OCI-LY1 (cell line): ENCODE measurements around the gene BMP7.
A peak's percentile ranks its signal among the peaks of the same experiment; 100 is the strongest.

Experiments used
- H2AFZ ChIP-seq: fragments of 200-600 bp; sonication (generic), shearing (Covaris generic); 2 replicates; pipeline ENCODE4 v1.6.0; 2014; ENCODE audit warnings: antibody characterized with exemption, mild to moderate bottlenecking, low read length
- H3F3A ChIP-seq: fragments of 200-600 bp; sonication (generic), shearing (Covaris generic); 2 replicates; pipeline ENCODE4 v1.6.0; 2014; ENCODE audit warnings: mild to moderate bottlenecking, antibody characterized with exemption, low read length, moderate library complexity; ENCODE audit not compliant: insufficient read depth
- H3K27ac ChIP-seq: fragments of 200-600 bp; sonication (generic); 2 replicates; pipeline ENCODE4 v1.5.1; 2014; ENCODE audit warnings: low read length, mixed run types, mild to moderate bottlenecking, low read depth; ENCODE audit not compliant: poor library complexity, severe bottlenecking
- H3K27me3 ChIP-seq: fragments of 200-600 bp; sonication (generic); 2 replicates; pipeline ENCODE4 v1.6.0; 2014; ENCODE audit warnings: antibody characterized with exemption, mild to moderate bottlenecking, low read length, moderate library complexity; ENCODE audit not compliant: insufficient read depth
- H3K36me3 ChIP-seq: fragments of 200-600 bp; sonication (generic); 2 replicates; pipeline ENCODE4 v1.6.1; 2014; ENCODE audit warnings: mild to moderate bottlenecking, antibody characterized with exemption, low read length, moderate library complexity, mixed read lengths; ENCODE audit not compliant: insufficient read depth
- H3K4me1 ChIP-seq: fragments of 200-600 bp; sonication (generic); 2 replicates; pipeline ENCODE4 v1.5.1; 2014; ENCODE audit warnings: mild to moderate bottlenecking, low read length, moderate library complexity; ENCODE audit not compliant: insufficient read depth, severe bottlenecking
- H3K4me2 ChIP-seq: fragments of 200-600 bp; sonication (generic), shearing (Covaris generic); 2 replicates; pipeline ENCODE4 v1.6.1; 2014; ENCODE audit warnings: low read length
- H3K4me3 ChIP-seq: fragments of 200-600 bp; sonication (generic); 2 replicates; pipeline ENCODE4 v1.5.1; 2014; ENCODE audit warnings: low read length, low read depth, mild to moderate bottlenecking, mixed read lengths; ENCODE audit not compliant: poor library complexity, severe bottlenecking
- H3K79me2 ChIP-seq: fragments of 200-600 bp; shearing (Covaris generic); 2 replicates; pipeline ENCODE4 v1.6.1; 2016; ENCODE audit warnings: mixed run types, low read length, mixed read lengths; ENCODE audit not compliant: insufficient read depth
- H3K9ac ChIP-seq: fragments of 200-600 bp; sonication (generic), shearing (Covaris generic); 2 replicates; pipeline ENCODE4 v1.6.1; 2014; ENCODE audit warnings: mild to moderate bottlenecking, low read length, mixed read lengths
- H3K9me2 ChIP-seq: fragments of 200-600 bp; sonication (generic), shearing (Covaris generic); 2 replicates; pipeline ENCODE4 v1.6.1; 2014; ENCODE audit warnings: low read depth, mild to moderate bottlenecking, low read length, mixed read lengths
- H3K9me3 ChIP-seq: fragments of 200-600 bp; shearing (Covaris generic); 2 replicates; pipeline ENCODE4 v1.6.1; 2014; ENCODE audit warnings: low read length, mixed read lengths
- H4K20me1 ChIP-seq: fragments of 200-600 bp; sonication (generic), shearing (Covaris generic); 2 replicates; pipeline ENCODE4 v1.6.0; 2016; ENCODE audit warnings: mild to moderate bottlenecking, low read length; ENCODE audit not compliant: insufficient read depth
- CTCF ChIP-seq: fragments of 200-600 bp; sonication (generic), shearing (Covaris generic); IDR thresholded peaks from 2 replicates; pipeline ENCODE4 v1.5.1; 2017; ENCODE audit warnings: mild to moderate bottlenecking, antibody characterized with exemption, low read length, moderate library complexity, mixed read lengths
- EZH2 ChIP-seq: fragments of 200-600 bp; sonication (generic), shearing (Covaris generic); IDR thresholded peaks from 2 replicates; pipeline ENCODE4 v1.8.0; 2017; ENCODE audit warnings: borderline replicate concordance, mixed run types, mild to moderate bottlenecking, antibody characterized with exemption, low read length, moderate library complexity, mixed read lengths

The BMP7 gene

DNA sequence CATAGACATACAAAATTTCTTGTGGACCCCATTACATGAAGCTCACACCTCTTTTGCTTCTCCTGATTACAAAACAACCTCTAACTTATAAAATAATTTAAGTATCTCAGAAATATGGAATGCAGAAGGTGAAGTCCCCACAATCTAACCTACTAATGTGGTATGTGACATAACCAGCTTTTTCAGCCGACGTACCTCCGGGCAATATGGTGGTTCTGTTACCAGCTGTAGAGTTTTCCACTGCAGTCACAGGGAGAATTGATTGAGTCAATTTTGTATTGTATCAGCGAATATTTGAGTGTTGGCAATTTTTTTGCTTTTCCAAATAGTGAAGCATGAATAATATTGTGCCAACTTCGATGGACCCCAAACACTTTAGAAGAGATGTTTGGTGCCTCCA is 47.5 kb upstream of the BMP7 start:
- Histone ChIP-seq H3K27me3 (no peaks in the 10 kb centered on the region), H2AFZ (no peak overlapping the region), H3K9me3 (no peaks in the 10 kb centered on the region), H3K4me1 (peaks cover 89% of the 10 kb centered on the region), H3K9me2 (no peaks in the 10 kb centered on the region), H4K20me1 (no peaks in the 10 kb centered on the region), H3F3A (peaks cover 9% of the 10 kb centered on the region; the same call in 1 of the 2 replicates), H3K4me2 (no peak overlapping the region), H3K79me2 (no peaks in the 10 kb centered on the region), H3K27ac (peak overlapping the region; percentile 100), H3K9ac (peak overlapping the region; percentile 40; the same call in 1 of the 2 replicates), H3K4me3 (no peak overlapping the region), H3K36me3 (no peaks in the 10 kb centered on the region)
- no peak for TF ChIP-seq EZH2
- no peak for TF ChIP-seq CTCF

- Histone ChIP-seq H3K9me2 (no peaks in the 10 kb centered on the region), H3K36me3 (no peaks in the 10 kb centered on the region), H3K4me2 (no peak overlapping the region), H3K9ac (peak overlapping the region; percentile 40; the same call in 1 of the 2 replicates), H3K4me1 (peaks cover 89% of the 10 kb centered on the region), H4K20me1 (no peaks in the 10 kb centered on the region), H3K79me2 (no peaks in the 10 kb centered on the region), H3K4me3 (no peak overlapping the region), H3K27ac (peak overlapping the region; percentile 100), H2AFZ (no peak overlapping the region), H3K9me3 (no peaks in the 10 kb centered on the region), H3K27me3 (no peaks in the 10 kb centered on the region), H3F3A (peaks cover 9% of the 10 kb centered on the region; the same call in 1 of the 2 replicates)
- no peak for TF ChIP-seq CTCF
- TF ChIP-seq EZH2: no peak
These were observed 46.8 kb upstream of the BMP7 start for GRCh38 chr20:57313230-57313629.

DNA sequence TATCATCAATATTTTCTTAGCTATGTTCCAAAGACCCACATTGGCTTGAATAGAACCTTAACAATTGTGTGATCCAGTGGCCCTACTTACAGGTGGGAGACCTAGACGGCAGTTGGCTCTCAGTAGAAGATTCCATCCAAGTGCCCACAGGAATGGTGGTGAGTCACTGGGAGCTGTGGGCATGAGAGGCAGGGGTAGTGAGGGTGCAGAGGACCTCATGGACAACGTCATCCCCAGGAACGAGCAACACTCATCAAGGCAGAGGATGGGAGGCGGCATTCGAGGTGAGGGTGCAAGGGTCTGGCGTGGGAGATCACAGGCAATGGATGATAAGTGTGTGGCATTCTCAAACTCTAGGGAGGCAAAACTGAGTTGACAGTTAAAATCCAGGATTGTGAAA is 45.7 kb upstream of the BMP7 start:
- H3K4me3 ChIP-seq: no peak overlapping the region
- H3K27me3 ChIP-seq: no peaks in the 10 kb centered on the region
- H3K4me1 ChIP-seq: peaks cover 86% of the 10 kb centered on the region

More for the DNA sequence above, 45.7 kb upstream of the BMP7 start:
- Histone ChIP-seq H3F3A (peaks cover 3% of the 10 kb centered on the region), H3K9me3 (no peaks in the 10 kb centered on the region), H3K9ac (no peak overlapping the region), H3K4me2 (no peak overlapping the region), H4K20me1 (no peaks in the 10 kb centered on the region), H2AFZ (no peak overlapping the region), H3K9me2 (no peaks in the 10 kb centered on the region), H3K27ac (peak overlapping the region; percentile 100), H3K36me3 (no peaks in the 10 kb centered on the region), H3K79me2 (no peaks in the 10 kb centered on the region)
- no peak for TF ChIP-seq CTCF
- TF ChIP-seq EZH2: no peak
